ENCODE data around the gene SH3GL3.

SH3GL3 gene

GRCh38 chr15:83462953-83463433 is 15.9 kb downstream of the SH3GL3 start:
- DNase-seq (ENCODE audit: low read depth) = no peak

- DNase-seq (ENCODE audit: low read depth) = no peak
These were observed 23.7 kb downstream of the SH3GL3 start for GRCh38 chr15:83470887-83471286.

- DNase-seq (ENCODE audit: low read depth) = no peak
These were observed 24.2 kb downstream of the SH3GL3 start for GRCh38 chr15:83471307-83471866.

GRCh38 chr15:83472151-83472550 is 25.0 kb downstream of the SH3GL3 start:
- no peak for DNase-seq (ENCODE audit: low read depth)

- DNase-seq (ENCODE audit: low read depth) = no peak
These were observed 25.7 kb downstream of the SH3GL3 start for GRCh38 chr15:83472797-83473196.

GRCh38 chr15:83474578-83474977 is 27.4 kb downstream of the SH3GL3 start:
- no peak for DNase-seq (ENCODE audit: low read depth)

- no peak for DNase-seq (ENCODE audit: low read depth)
These were observed 28.4 kb downstream of the SH3GL3 start for GRCh38 chr15:83475551-83475950.

- DNase-seq (ENCODE audit: low read depth) = no peak
These were observed 28.9 kb downstream of the SH3GL3 start for GRCh38 chr15:83476066-83476465.

GRCh38 chr15:83476708-83477107 is 29.6 kb downstream of the SH3GL3 start:
- DNase-seq (ENCODE audit: low read depth) = no peak

- no peak for DNase-seq (ENCODE audit: low read depth)
These were observed 30.1 kb downstream of the SH3GL3 start for GRCh38 chr15:83477172-83477807.

GRCh38 chr15:83477808-83478537 is 30.8 kb downstream of the SH3GL3 start:
- DNase-seq (ENCODE audit: low read depth) = no peak

GRCh38 chr15:83483612-83484011 is 36.5 kb downstream of the SH3GL3 start:
- DNase-seq (ENCODE audit: low read depth) = no peak

- no peak for DNase-seq (ENCODE audit: low read depth)
These were observed 37.5 kb downstream of the SH3GL3 start for GRCh38 chr15:83484636-83485035.

- DNase-seq (ENCODE audit: low read depth) = no peak
These were observed 39.2 kb downstream of the SH3GL3 start for GRCh38 chr15:83486363-83486762.

GRCh38 chr15:83487519-83487918 is 40.4 kb downstream of the SH3GL3 start:
- no peak for DNase-seq (ENCODE audit: low read depth)

GRCh38 chr15:83489690-83490089 is 42.5 kb downstream of the SH3GL3 start:
- no peak for DNase-seq (ENCODE audit: low read depth)

GRCh38 chr15:83491486-83491885 is 44.3 kb downstream of the SH3GL3 start:
- no peak for DNase-seq (ENCODE audit: low read depth)

- DNase-seq (ENCODE audit: low read depth) = no peak
These were observed 49.6 kb downstream of the SH3GL3 start for GRCh38 chr15:83496766-83497165.

GRCh38 chr15:83498374-83498773 is 51.2 kb downstream of the SH3GL3 start:
- no peak for DNase-seq (ENCODE audit: low read depth)

- DNase-seq (ENCODE audit: low read depth) = no peak
These were observed 51.7 kb downstream of the SH3GL3 start for GRCh38 chr15:83498801-83499200.

GRCh38 chr15:83499476-83499875 is 52.3 kb downstream of the SH3GL3 start:
- no peak for DNase-seq (ENCODE audit: low read depth)

GRCh38 chr15:83503595-83504364 is 56.6 kb downstream of the SH3GL3 start:
- no peak for DNase-seq (ENCODE audit: low read depth)

- DNase-seq (ENCODE audit: low read depth) = no peak
These were observed 57.2 kb downstream of the SH3GL3 start for GRCh38 chr15:83504365-83504764.
